MCF 10A (cell line): ENCODE measurements around the gene EPHB1. TPM values are rescaled to one million over a fixed set of nuclear protein-coding genes. Genes with fewer than 3 reads are reported as not detected.

Experiments
- BruUV-seq: library from RNA; stranded (reverse); fragments of 400-500 nt; replicated peaks from 2 replicates; lab custom pipeline; 2021; lab: Mats Ljungman, UMichigan
- CTCF ChIA-PET: fragments of 300-600 bp; sonication (Branson Sonifier 250); formaldehyde crosslinking; extraction: SDS; loops from one replicate; lab custom pipeline; 2021; ENCODE audit warnings: antibody characterized with exemption, inconsistent platforms; lab: Yijun Ruan, JAX
- POLR2A ChIA-PET: fragments of 300-600, 350-650 bp; sonication (Branson Sonifier 250); formaldehyde crosslinking; extraction: SDS; loops from one replicate; lab custom pipeline; 2020; ENCODE audit warnings: antibody characterized with exemption, inconsistent platforms; lab: Yijun Ruan, JAX
- DNase-seq: peaks from one replicate; pipeline ENCODE4 v3.0.0-alpha.2; 2018; ENCODE audit not compliant: unreplicated experiment
- H3K27ac Mint-ChIP-seq: one replicate; pipeline ENCODE4 v1.8.0; 2022; ENCODE audit warnings: mild to moderate bottlenecking, low read depth, mixed read lengths; ENCODE audit not compliant: unreplicated experiment
- H3K27me3 Mint-ChIP-seq: one replicate; pipeline ENCODE4 v1.8.0; 2022; ENCODE audit warnings: mixed read lengths; ENCODE audit not compliant: insufficient read depth, unreplicated experiment
- H3K36me3 Mint-ChIP-seq: one replicate; pipeline ENCODE4 v1.8.0; 2022; ENCODE audit warnings: mild to moderate bottlenecking, moderate library complexity, mixed read lengths; ENCODE audit not compliant: insufficient read depth, unreplicated experiment
- H3K4me1 Mint-ChIP-seq: one replicate; pipeline ENCODE4 v1.8.0; 2022; ENCODE audit warnings: mixed read lengths; ENCODE audit not compliant: insufficient read depth, unreplicated experiment
- H3K4me3 Mint-ChIP-seq: one replicate; pipeline ENCODE4 v1.8.0; 2022; ENCODE audit warnings: mild to moderate bottlenecking, moderate library complexity, mixed read lengths; ENCODE audit not compliant: unreplicated experiment
- H3K9me3 Mint-ChIP-seq: one replicate; pipeline ENCODE4 v1.8.0; 2022; ENCODE audit warnings: mixed read lengths; ENCODE audit not compliant: unreplicated experiment
- CTCF ChIP-seq: fragments of 200-600 bp; IDR thresholded peaks from one replicate; pipeline ENCODE4 v1.8.0; 2022; ENCODE audit warnings: antibody characterized with exemption, mild to moderate bottlenecking; ENCODE audit not compliant: unreplicated experiment
- intact Hi-C: fragments of 100-400 bp; cut with micrococcal nuclease; formaldehyde crosslinking; loops from 2 replicates; pipeline ENCODE4 v1.14.1; 2022
- total RNA-seq: library from RNA; stranded (reverse); gene quantifications from 2 replicates; pipeline ENCODE4 v1.2.3, GENCODE V29; 2022

Gene EPHB1
- total RNA-seq, 1 experiment from 2014 or later: not detected

GRCh38 chr3:134879990-134880389 lies 84.9 kb downstream of the EPHB1 start:
- H3K27me3 Mint-ChIP-seq: no peaks in the 10 kb centered on the region
- intact Hi-C loops: no loop called here
- peaks cover 16% of the 10 kb centered on the region for H3K9me3 Mint-ChIP-seq
- no peaks in the 10 kb centered on the region for H3K4me1 Mint-ChIP-seq
- no peak for TF ChIP-seq CTCF
- DNase-seq: no peak
- H3K27ac Mint-ChIP-seq: no peak overlapping the region
- no peak overlapping the region for H3K4me3 Mint-ChIP-seq
- CTCF ChIA-PET: no interaction called here
- H3K36me3 Mint-ChIP-seq: no peaks in the 10 kb centered on the region
- POLR2A ChIA-PET: no interaction called here
- no TSS peak for BruUV-seq

GRCh38 chr3:134880431-134880830 lies 85.4 kb downstream of the EPHB1 start:
- BruUV-seq: no TSS peak
- intact Hi-C loops: no loop called here
- no peak for TF ChIP-seq CTCF
- no peak for DNase-seq
- Mint-ChIP-seq H3K4me3 (no peak overlapping the region), H3K9me3 (peaks cover 20% of the 10 kb centered on the region), H3K36me3 (no peaks in the 10 kb centered on the region), H3K27me3 (no peaks in the 10 kb centered on the region), H3K4me1 (no peaks in the 10 kb centered on the region), H3K27ac (no peak overlapping the region)
- ChIA-PET CTCF (no interaction called here), POLR2A (no interaction called here)

GRCh38 chr3:134881305-134881704 lies 86.2 kb downstream of the EPHB1 start:
- Mint-ChIP-seq H3K9me3 (peaks cover 20% of the 10 kb centered on the region), H3K36me3 (no peaks in the 10 kb centered on the region), H3K27ac (no peak overlapping the region), H3K27me3 (no peaks in the 10 kb centered on the region), H3K4me1 (no peaks in the 10 kb centered on the region), H3K4me3 (no peak overlapping the region)
- no peak for DNase-seq
- POLR2A ChIA-PET: interaction anchor here (0.6 kb wide), 1 partner anchor 232 kb away, joined by 3 read pairs; no protein-coding TSS in a partner anchor
- CTCF ChIA-PET: no interaction called here
- no peak for TF ChIP-seq CTCF
- no TSS peak for BruUV-seq
- intact Hi-C loops: no loop called here

GRCh38 chr3:134883697-134884385 lies 88.8 kb downstream of the EPHB1 start:
- H3K4me1 Mint-ChIP-seq: no peaks in the 10 kb centered on the region
- POLR2A ChIA-PET: no interaction called here
- no peak overlapping the region for H3K4me3 Mint-ChIP-seq
- no peak overlapping the region for H3K27ac Mint-ChIP-seq
- no peak for DNase-seq
- intact Hi-C loops: no loop called here
- CTCF ChIA-PET: no interaction called here
- no peaks in the 10 kb centered on the region for H3K36me3 Mint-ChIP-seq
- peaks cover 28% of the 10 kb centered on the region for H3K9me3 Mint-ChIP-seq
- H3K27me3 Mint-ChIP-seq: no peaks in the 10 kb centered on the region
- TF ChIP-seq CTCF: no peak
- BruUV-seq: no TSS peak
